Kidney epithelial cell (primary cell): Measurements from ENCODE around the gene SRL. TPM values are rescaled to one million over a fixed set of nuclear protein-coding genes. Genes with fewer than 3 reads are reported as not detected.
"Not testable (repeated sequence)": the region's sequence is repeated elsewhere in the genome, so short reads cannot be mapped to it uniquely, and the experiment has no call there.

Source experiments
- DNase-seq: peaks from one replicate; pipeline ENCODE4 v3.0.0-alpha.2; 2010; ENCODE audit warnings: low read depth
- H3K27me3 ChIP-seq: 2 replicates; pipeline ENCODE4 v1.6.0; 2011; ENCODE audit warnings: low read length; ENCODE audit not compliant: control insufficient read depth, insufficient read depth
- H3K36me3 ChIP-seq: 2 replicates; pipeline ENCODE4 v1.5.1; 2011; ENCODE audit warnings: low read length; ENCODE audit not compliant: control insufficient read depth, insufficient read depth
- H3K4me3 ChIP-seq: 2 replicates; pipeline ENCODE4 v1.5.1; 2011; ENCODE audit warnings: low read depth, mild to moderate bottlenecking, control low read depth, low read length
- total RNA-seq: library from RNA; depleted of rRNA; stranded (reverse); fragments of >200 nt; gene quantifications from 2 replicates; pipeline ENCODE4 v1.2.3, GENCODE V29; 2015
- TF ChIP-seq, protein P1 (sequence below): IDR thresholded peaks from 2 replicates; pipeline ENCODE4 v1.5.1; 2011; ENCODE audit warnings: mild to moderate bottlenecking, moderate library complexity, low read length, control low read depth, inconsistent platforms; ENCODE audit not compliant: insufficient read depth, poor library complexity, severe bottlenecking

Gene SRL
- total RNA-seq, 1 donor from 2014 or later = not detected

DNA sequence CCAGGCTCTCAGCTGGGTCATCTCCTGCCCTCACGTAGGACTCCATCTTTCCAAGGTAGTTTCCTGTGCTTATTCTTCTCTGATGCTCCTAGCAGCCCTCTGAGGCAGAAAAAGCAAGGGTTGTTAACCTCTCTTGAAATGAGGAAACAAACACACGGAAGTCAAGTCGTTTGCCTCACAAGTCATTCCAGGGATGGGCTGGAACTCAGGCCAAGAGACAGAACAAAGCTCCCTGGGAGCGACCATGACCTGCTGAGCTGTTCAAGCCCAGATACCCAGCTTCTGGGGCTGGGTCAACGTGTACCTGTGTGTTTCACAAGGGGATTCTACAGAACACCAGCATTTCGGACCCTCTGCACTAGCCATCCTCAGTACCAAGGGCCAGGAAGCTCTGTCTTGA, 28.1 kb downstream of the SRL start:
- TF ChIP-seq, protein P1, sequence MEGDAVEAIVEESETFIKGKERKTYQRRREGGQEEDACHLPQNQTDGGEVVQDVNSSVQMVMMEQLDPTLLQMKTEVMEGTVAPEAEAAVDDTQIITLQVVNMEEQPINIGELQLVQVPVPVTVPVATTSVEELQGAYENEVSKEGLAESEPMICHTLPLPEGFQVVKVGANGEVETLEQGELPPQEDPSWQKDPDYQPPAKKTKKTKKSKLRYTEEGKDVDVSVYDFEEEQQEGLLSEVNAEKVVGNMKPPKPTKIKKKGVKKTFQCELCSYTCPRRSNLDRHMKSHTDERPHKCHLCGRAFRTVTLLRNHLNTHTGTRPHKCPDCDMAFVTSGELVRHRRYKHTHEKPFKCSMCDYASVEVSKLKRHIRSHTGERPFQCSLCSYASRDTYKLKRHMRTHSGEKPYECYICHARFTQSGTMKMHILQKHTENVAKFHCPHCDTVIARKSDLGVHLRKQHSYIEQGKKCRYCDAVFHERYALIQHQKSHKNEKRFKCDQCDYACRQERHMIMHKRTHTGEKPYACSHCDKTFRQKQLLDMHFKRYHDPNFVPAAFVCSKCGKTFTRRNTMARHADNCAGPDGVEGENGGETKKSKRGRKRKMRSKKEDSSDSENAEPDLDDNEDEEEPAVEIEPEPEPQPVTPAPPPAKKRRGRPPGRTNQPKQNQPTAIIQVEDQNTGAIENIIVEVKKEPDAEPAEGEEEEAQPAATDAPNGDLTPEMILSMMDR = no peak
- Histone ChIP-seq H3K36me3 (no peaks in the 10 kb centered on the region), H3K27me3 (no peaks in the 10 kb centered on the region), H3K4me3 (no peak overlapping the region)
- DNase-seq = peak; percentile 10

DNA sequence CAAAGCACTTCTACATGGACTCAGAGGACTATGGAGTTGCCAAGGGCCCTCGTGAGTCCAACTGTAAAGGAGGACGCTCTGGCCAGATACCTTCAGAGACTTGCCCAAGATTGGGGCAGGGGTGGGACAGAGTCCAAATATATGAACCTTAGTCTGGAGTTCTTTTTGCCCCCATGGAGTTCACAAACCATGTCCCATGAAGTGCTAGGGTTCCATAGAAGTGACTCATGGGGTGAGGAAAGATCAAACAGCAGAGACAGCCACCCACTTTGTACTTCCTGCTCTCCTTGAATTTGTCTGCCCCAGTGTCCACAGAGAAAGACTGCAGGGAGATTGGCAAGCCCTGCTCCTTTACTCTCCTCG, 29.0 kb downstream of the SRL start:
- Histone ChIP-seq H3K4me3 (no peak overlapping the region), H3K36me3 (no peaks in the 10 kb centered on the region), H3K27me3 (no peaks in the 10 kb centered on the region)
- DNase-seq = peak; percentile 37
- TF ChIP-seq, protein P1 = no peak

DNA sequence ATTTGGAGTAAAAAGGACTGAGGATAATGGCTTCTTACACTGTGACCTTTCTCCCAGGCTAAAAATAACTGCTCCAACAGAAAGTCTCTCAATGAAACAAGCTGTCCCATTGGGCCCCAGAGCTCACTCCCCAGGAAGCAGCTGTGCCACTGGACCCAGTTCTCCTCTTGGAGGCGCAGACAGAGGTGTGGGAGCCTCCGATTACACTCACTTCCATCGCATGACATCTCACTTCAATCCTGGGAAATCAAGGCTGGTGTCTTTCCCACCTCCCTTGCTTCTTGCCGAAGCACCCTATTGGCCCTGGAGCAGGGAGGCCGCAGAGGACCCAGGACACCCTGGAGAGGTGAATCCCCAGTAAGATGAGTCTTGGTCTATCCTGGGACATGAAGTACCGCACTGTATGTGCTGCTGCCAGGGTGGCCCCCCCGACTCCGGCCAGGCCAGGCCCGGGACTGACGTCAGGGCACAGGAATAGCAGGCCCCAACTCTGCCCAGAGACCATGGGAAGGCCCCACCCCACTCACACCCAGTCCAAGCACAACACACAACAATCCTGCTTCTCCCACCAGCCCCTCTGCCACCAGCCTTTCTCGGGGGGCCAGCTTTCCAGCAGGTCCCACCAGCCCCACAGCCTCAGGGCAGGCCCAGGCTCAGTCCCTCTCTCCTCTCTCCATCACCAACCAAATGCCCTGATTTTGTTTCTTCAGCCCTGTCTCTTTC, 29.5 kb downstream of the SRL start:
- Histone ChIP-seq H3K4me3 (no peak overlapping the region), H3K27me3 (no peaks in the 10 kb centered on the region), H3K36me3 (no peaks in the 10 kb centered on the region)
- no peak for DNase-seq
- TF ChIP-seq, protein P1 = no peak

DNA sequence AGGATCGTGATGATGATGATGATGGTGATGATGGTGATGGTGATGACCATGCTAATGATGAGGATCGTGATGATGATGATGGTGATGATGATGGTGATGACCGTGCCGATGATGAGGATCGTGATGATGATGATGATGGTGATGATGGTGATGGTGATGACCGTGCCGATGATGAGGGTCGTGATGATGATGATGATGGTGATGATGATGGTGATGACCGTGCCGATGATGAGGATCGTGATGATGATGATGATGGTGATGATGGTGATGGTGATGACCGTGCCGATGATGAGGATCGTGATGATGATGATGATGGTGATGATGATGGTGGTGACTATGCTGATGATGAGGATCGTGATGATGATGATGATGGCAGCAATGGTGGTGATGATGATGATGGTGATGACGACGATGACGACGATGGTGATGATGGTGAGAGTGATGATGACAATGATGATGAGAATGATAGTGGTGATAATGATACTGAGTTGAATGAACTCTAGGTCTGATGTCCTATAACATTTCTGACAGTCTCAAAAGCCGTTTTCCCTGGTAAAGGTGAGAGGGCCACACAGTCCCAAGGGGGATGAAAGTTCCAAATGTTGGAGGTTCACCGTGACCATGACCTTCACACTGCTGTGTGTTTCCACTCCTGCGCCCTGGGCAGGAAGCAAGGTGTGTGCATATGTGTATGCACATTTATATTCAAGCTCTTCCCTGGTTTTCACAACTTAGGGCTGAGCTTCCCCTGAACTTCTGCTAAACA, 30.3 kb downstream of the SRL start:
- not testable (repeated sequence) for H3K27me3 ChIP-seq, DNase-seq, H3K36me3 ChIP-seq, H3K4me3 ChIP-seq

DNA sequence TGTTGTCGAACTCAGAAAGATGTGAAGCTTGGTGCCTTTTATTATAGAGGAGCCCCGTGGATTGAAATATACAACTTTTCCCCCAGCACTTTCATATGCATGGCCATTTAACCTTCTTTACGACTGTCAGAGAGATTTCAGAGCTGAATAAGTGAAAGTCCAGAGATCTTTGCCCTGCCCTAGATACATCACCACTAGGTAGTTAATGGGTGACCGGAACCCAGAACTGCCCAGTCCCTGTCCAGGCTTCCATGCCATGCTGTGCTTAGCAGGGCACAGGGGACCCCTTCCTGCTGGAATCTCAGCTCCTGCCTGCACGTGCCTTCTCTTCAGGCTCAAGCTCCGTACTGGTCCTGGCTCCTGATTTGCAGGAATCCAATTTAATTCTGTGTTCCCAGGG, 32.2 kb downstream of the SRL start:
- H3K36me3 ChIP-seq = no peaks in the 10 kb centered on the region
- TF ChIP-seq, protein P1 = no peak
- DNase-seq = no peak
- H3K4me3 ChIP-seq = no peak overlapping the region
- H3K27me3 ChIP-seq = peaks cover 3% of the 10 kb centered on the region

DNA sequence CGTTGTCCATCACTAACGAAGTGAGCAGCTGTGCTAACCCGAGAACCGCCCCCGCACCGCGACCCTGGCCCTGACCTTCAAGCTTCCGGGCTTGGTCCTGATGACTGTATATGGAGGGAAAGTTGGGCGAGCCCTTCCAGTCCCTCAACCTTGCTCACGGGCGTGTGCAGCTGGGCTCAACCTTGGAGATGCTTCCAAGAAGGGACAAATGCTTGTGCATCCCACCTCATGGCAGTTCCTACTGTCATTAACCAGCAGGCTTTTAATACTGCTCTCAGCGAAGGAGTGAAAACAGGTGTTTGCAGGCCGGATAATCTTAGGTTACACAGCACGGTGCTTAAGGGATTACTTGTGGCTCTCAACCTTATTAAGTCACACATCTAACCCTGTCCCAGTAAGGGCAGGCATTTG, 33.5 kb downstream of the SRL start:
- TF ChIP-seq, protein P1 = no peak
- H3K36me3 ChIP-seq = no peaks in the 10 kb centered on the region
- H3K27me3 ChIP-seq = peaks cover 3% of the 10 kb centered on the region

More for the DNA sequence above, 33.5 kb downstream of the SRL start:
- H3K4me3 ChIP-seq = no peak overlapping the region
- DNase-seq = no peak
